Gastroesophageal sphincter (tissue), 4 donors: ENCODE measurements around the gene ACAP3. TPM values are rescaled to one million over a fixed set of nuclear protein-coding genes. Genes with fewer than 3 reads are reported as not detected.

Experiments
- ATAC-seq: fragments of 150-250 bp; one replicate; pipeline ENCODE4 v1.9.1; 2016; ENCODE audit warnings: mild to moderate bottlenecking, moderate library complexity
- H3K27ac ChIP-seq, 4 donors: fragments of 200-600 bp; sonication (generic) in 3 of 4; 1 replicate in 3 of 4; 2 replicates in 1 of 4; pipeline ENCODE4 v1.5.1; 2016 to 2019
- H3K27me3 ChIP-seq: fragments of 200-600 bp; sonication (generic); one replicate; pipeline ENCODE4 v1.5.1; 2019
- H3K36me3 ChIP-seq, 2 donors: fragments of 200-600 bp; sonication (generic); one replicate each; pipeline ENCODE4 v1.5.1; 2019; ENCODE audit warnings: control low read depth in 1 of 2
- H3K4me1 ChIP-seq, 3 donors: fragments of 200-600 bp; sonication (generic); 1 replicate in 2 of 3; 2 replicates in 1 of 3; pipeline ENCODE4 v1.5.1; 2016 to 2019; ENCODE audit warnings: control low read depth in 2 of 3
- H3K4me3 ChIP-seq, 2 donors: fragments of 200-600 bp; sonication (generic); one replicate each; pipeline ENCODE4 v1.5.1; 2019; ENCODE audit warnings: mild to moderate bottlenecking in 1 of 2, moderate library complexity in 1 of 2
- H3K9me3 ChIP-seq, 3 donors: fragments of 200-600 bp; sonication (generic); one replicate each; pipeline ENCODE4 v1.5.1; 2017 to 2019; ENCODE audit warnings: control low read depth in 2 of 3
- EP300 ChIP-seq: sonication (generic); formaldehyde crosslinking; IDR thresholded peaks from one replicate; pipeline ENCODE4 v1.6.1; 2017; ENCODE audit warnings: antibody characterized with exemption, mild to moderate bottlenecking
- POLR2A ChIP-seq, 2 donors: fragments of 450-650 bp; IDR thresholded peaks; one replicate each; pipeline ENCODE4 v1.6.1; 2017; ENCODE audit warnings: antibody characterized with exemption in 2 of 2, mild to moderate bottlenecking in 2 of 2, moderate library complexity in 1 of 2
- POLR2AphosphoS5 ChIP-seq: sonication (generic); formaldehyde crosslinking; IDR thresholded peaks from one replicate; pipeline ENCODE4 v1.6.1; 2017; ENCODE audit warnings: antibody characterized with exemption
- WGBS, 2 donors: methylation state at CpG; one replicate each; pipeline ENCODE4 v1.1.5; 2018; ENCODE audit warnings: low coverage in 1 of 2; 5-methylcytosine and 5-hydroxymethylcytosine counted together
- total RNA-seq, 4 donors: library from RNA; depleted of rRNA; stranded (reverse); fragments of >200 nt; gene quantifications; one replicate each; pipeline ENCODE4 v1.1.0, GENCODE V29; 2016
- TF ChIP-seq, protein P1 (sequence below), 4 experiments: fragments of 200-600 bp in 2 of 4; fragments of 450-650 bp in 2 of 4; sonication (generic) in 1 of 4; IDR thresholded peaks; one replicate each; pipeline ENCODE4 v1.5.1; 2017 to 2019; ENCODE audit warnings: antibody characterized with exemption in 4 of 4, mild to moderate bottlenecking in 2 of 4, moderate library complexity in 2 of 4

ACAP3 gene
- total RNA-seq, 4 donors from 2014 or later = 35.6 to 74.7 (median 50.2) TPM

GRCh38 chr1:1291548-1292441 is 15.9 kb downstream of the ACAP3 start:
- H3K9me3 ChIP-seq = no peaks in the 10 kb centered on the region
- ATAC-seq = peak; percentile 70
- no peak overlapping the region for H3K4me3 ChIP-seq
- WGBS, 2 donors = 38% methylated on average over 8 of the region's 45 CpGs; no CpG with 5 or more reads in 1 of the 2 donors
- TF ChIP-seq, protein P1, sequence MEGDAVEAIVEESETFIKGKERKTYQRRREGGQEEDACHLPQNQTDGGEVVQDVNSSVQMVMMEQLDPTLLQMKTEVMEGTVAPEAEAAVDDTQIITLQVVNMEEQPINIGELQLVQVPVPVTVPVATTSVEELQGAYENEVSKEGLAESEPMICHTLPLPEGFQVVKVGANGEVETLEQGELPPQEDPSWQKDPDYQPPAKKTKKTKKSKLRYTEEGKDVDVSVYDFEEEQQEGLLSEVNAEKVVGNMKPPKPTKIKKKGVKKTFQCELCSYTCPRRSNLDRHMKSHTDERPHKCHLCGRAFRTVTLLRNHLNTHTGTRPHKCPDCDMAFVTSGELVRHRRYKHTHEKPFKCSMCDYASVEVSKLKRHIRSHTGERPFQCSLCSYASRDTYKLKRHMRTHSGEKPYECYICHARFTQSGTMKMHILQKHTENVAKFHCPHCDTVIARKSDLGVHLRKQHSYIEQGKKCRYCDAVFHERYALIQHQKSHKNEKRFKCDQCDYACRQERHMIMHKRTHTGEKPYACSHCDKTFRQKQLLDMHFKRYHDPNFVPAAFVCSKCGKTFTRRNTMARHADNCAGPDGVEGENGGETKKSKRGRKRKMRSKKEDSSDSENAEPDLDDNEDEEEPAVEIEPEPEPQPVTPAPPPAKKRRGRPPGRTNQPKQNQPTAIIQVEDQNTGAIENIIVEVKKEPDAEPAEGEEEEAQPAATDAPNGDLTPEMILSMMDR (IDR thresholded peaks at IDR 0.05) = peak in 3 of 4 experiments; percentile 71 to 81 (median 71)
- TF ChIP-seq EP300 = no peak
- H3K36me3 ChIP-seq = peaks cover 0 to 42% of the 10 kb centered on the region in 2 donors
- H3K27me3 ChIP-seq = peaks cover 12% of the 10 kb centered on the region
- peaks cover 0 to 14% (median 0%) of the 10 kb centered on the region in 3 donors for H3K4me1 ChIP-seq
- no peak overlapping the region for H3K27ac ChIP-seq

GRCh38 chr1:1291023-1291528 is 16.7 kb downstream of the ACAP3 start:
- H3K27ac ChIP-seq = no peak overlapping the region

GRCh38 chr1:1290238-1290731 is 17.4 kb downstream of the ACAP3 start:
- WGBS, 2 donors = 0 to 13% methylated on average over 1 to 3 of the region's 15 CpGs
- ATAC-seq = no peak
- Histone ChIP-seq H3K4me1 (peaks cover 0 to 14% (median 0%) of the 10 kb centered on the region in 3 donors), H3K36me3 (peaks cover 0 to 27% of the 10 kb centered on the region in 2 donors), H3K4me3 (no peak overlapping the region), H3K27ac (no peak overlapping the region), H3K9me3 (no peaks in the 10 kb centered on the region), H3K27me3 (peaks cover 27% of the 10 kb centered on the region)
- TF ChIP-seq EP300 (no peak), POLR2A (IDR thresholded peaks at IDR 0.05) (no peak)
- TF ChIP-seq, protein P1 (IDR thresholded peaks at IDR 0.05) = peak in 3 of 4 experiments; percentile 58 to 71 (median 66)

More at GRCh38 chr1:1291023-1291528, 16.7 kb downstream of the ACAP3 start:
- no peak for ATAC-seq
- TF ChIP-seq POLR2A (IDR thresholded peaks at IDR 0.05) = no peak
- TF ChIP-seq POLR2AphosphoS5 = no peak
- TF ChIP-seq EP300 = no peak
- TF ChIP-seq, protein P1 (IDR thresholded peaks at IDR 0.05) = no peak
- Histone ChIP-seq H3K4me1 (peaks cover 0 to 14% (median 0%) of the 10 kb centered on the region in 3 donors), H3K4me3 (no peak overlapping the region), H3K9me3 (no peaks in the 10 kb centered on the region), H3K36me3 (peaks cover 0 to 35% of the 10 kb centered on the region in 2 donors), H3K27me3 (peaks cover 19% of the 10 kb centered on the region)
- WGBS, 2 donors = 48% methylated on average over 7 of the region's 28 CpGs; no CpG with 5 or more reads in 1 of the 2 donors

DNA sequence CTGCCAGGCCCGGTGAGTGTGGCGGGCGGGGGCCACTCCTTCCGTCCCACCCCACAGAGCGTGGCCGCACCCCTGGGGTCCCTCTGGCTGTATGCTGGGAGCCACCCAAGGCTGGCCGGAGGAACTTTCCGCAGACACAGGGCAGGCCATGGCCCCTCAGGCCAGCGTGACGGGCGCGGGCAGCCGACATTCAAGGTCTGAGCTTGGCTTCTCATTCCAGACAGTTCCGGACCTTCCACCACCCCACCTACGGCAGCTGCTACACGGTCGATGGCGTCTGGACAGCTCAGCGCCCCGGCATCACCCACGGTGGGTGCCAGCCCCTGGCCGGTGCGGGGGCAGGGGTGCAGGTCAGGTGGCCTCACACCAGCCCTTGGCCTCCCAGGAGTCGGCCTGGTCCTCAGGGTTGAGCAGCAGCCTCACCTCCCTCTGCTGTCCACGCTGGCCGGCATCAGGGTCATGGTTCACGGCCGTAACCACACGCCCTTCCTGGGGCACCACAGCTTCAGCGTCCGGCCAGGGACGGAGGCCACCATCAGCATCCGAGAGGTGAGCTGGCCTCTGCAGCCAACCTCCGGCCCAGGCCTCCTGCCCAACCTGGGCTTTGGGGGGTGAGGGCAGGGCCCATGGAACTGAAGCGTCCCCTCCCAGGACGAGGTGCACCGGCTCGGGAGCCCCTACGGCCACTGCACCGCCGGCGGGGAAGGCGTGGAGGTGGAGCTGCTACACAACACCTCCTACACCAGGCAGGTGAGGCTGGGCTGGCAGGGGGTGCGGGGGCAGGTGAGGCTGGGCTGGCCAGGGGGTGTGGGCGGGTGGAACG is 20.2 kb downstream of the ACAP3 start:
- WGBS, 2 donors = no CpG with 5 or more reads among the region's 46 CpGs
- peaks cover 48% of the 10 kb centered on the region for H3K27me3 ChIP-seq
- H3K36me3 ChIP-seq = no peaks in the 10 kb centered on the region
- H3K4me3 ChIP-seq = no peak overlapping the region
- TF ChIP-seq POLR2A (IDR thresholded peaks at IDR 0.05) = no peak
- TF ChIP-seq, protein P1 (IDR thresholded peaks at IDR 0.05) = no peak
- no peak for TF ChIP-seq POLR2AphosphoS5
- no peak for TF ChIP-seq EP300
- H3K9me3 ChIP-seq = no peaks in the 10 kb centered on the region
- H3K4me1 ChIP-seq = peaks cover 0 to 14% (median 0%) of the 10 kb centered on the region in 3 donors
- ATAC-seq = no peak
- H3K27ac ChIP-seq = no peak overlapping the region
